ENCODE measurements around the gene SNAP29.

DNA sequence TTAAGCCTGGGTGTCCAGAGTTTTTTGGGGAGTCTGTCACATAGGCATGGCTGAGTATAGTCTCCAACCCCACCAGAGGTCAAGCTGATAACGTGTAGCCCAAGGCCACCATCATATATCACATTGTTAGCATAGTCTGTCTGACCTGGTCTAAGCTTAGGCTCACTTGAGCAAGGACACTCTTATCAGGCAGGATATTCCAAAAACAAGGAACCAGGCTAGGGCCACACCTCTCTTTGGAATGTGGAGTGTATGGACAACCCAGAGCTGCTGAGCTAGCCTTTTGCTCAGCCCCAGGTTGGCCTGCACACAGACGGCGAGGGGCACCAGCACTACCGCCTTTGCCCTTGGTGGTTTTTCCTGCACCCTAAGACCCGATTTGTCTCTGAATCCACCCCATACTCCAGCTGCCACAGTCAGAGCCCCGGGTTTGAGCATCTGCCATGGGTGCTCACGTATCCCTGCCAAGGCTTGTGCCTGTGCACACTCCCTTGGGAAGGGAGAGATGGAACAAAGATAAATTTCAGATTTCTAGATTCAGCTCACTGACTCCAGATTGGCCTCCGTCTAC, 7.2 kb downstream of the SNAP29 start:
- TF ChIP-seq, protein P1, sequence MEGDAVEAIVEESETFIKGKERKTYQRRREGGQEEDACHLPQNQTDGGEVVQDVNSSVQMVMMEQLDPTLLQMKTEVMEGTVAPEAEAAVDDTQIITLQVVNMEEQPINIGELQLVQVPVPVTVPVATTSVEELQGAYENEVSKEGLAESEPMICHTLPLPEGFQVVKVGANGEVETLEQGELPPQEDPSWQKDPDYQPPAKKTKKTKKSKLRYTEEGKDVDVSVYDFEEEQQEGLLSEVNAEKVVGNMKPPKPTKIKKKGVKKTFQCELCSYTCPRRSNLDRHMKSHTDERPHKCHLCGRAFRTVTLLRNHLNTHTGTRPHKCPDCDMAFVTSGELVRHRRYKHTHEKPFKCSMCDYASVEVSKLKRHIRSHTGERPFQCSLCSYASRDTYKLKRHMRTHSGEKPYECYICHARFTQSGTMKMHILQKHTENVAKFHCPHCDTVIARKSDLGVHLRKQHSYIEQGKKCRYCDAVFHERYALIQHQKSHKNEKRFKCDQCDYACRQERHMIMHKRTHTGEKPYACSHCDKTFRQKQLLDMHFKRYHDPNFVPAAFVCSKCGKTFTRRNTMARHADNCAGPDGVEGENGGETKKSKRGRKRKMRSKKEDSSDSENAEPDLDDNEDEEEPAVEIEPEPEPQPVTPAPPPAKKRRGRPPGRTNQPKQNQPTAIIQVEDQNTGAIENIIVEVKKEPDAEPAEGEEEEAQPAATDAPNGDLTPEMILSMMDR (IDR thresholded peaks at IDR 0.05) = no peak
- no peak for TF ChIP-seq POLR2A (IDR thresholded peaks at IDR 0.05)

All from breast epithelium (tissue), 3 donors.